GM06990 (cell line): ENCODE results near the gene C17orf75.

Experiments used
- DNase-seq: peaks from one replicate; pipeline ENCODE4 v3.0.0-alpha.2; 2011; ENCODE audit not compliant: insufficient read length; ENCODE audit errors: extremely low read depth
- H3K27me3 ChIP-seq: replicated peaks from 2 replicates; pipeline ENCODE4 v1.6.0; 2011; ENCODE audit warnings: low read length; ENCODE audit not compliant: control insufficient read depth, insufficient read depth
- H3K36me3 ChIP-seq: 2 replicates; pipeline ENCODE4 v1.5.1; 2011; ENCODE audit warnings: low read length; ENCODE audit not compliant: control insufficient read depth, insufficient read depth
- H3K4me3 ChIP-seq: replicated peaks from 2 replicates; pipeline ENCODE4 v1.5.1; 2011; ENCODE audit warnings: low read depth, mild to moderate bottlenecking, control low read depth, low read length
- TF ChIP-seq, protein P1 (sequence below): IDR thresholded peaks from 2 replicates; pipeline ENCODE4 v1.5.1; 2011; ENCODE audit warnings: low read length, control low read depth, mild to moderate bottlenecking, inconsistent platforms; ENCODE audit not compliant: insufficient read depth, poor library complexity, severe bottlenecking

The C17orf75 gene

DNA sequence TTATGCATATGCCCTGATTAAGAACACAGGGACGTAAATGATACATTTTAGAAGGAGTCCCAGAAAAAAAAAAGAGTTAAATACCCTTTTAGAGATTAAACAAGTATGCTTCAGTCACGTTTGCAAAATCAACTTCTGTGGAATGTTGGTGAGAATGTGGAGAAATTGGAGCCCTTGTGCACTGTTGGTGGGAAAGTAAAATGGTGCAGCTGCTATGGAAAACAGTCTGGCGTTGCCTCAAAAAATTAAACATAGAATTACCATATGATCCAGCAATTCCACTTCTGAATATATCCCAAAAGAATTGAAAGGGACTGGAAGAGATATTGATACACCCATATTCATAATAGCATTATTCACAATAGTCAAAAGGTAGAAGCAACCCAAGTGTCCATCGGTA is 49.9 kb downstream of the C17orf75 start:
- DNase-seq: no peak
- TF ChIP-seq, protein P1, sequence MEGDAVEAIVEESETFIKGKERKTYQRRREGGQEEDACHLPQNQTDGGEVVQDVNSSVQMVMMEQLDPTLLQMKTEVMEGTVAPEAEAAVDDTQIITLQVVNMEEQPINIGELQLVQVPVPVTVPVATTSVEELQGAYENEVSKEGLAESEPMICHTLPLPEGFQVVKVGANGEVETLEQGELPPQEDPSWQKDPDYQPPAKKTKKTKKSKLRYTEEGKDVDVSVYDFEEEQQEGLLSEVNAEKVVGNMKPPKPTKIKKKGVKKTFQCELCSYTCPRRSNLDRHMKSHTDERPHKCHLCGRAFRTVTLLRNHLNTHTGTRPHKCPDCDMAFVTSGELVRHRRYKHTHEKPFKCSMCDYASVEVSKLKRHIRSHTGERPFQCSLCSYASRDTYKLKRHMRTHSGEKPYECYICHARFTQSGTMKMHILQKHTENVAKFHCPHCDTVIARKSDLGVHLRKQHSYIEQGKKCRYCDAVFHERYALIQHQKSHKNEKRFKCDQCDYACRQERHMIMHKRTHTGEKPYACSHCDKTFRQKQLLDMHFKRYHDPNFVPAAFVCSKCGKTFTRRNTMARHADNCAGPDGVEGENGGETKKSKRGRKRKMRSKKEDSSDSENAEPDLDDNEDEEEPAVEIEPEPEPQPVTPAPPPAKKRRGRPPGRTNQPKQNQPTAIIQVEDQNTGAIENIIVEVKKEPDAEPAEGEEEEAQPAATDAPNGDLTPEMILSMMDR: no peak
- H3K36me3 ChIP-seq: no peaks in the 10 kb centered on the region
- no peaks in the 10 kb centered on the region for H3K27me3 ChIP-seq
- H3K4me3 ChIP-seq: no peak overlapping the region

DNA sequence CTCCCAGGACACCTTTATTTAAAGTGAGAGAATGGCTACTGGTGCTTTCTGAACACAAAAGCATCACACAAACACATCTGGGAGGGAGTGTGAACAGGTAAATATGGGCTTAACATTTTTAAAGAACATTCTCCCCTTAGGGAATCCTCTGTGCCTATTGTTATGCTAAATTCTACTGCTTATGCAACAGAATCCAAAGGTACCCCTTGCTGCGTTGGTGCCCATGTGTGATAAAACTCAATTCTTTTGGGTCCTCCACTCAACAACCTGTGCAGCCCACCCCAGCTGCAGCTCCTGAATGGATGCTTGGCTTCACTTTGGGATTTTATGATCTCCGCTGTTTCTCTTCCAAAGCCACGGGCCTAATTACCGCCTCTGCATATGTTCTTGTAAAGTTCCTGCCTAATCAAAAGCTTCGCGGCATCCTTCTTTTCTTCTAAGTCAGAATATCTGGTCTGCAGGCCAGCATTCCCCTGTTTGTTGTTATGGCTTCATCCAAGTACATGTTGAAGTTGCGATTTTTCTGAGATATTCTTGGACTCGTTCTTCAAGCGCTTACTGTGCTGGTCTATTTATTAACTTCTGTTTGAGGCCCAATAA is 52.4 kb downstream of the C17orf75 start:
- H3K4me3 ChIP-seq: no peak overlapping the region
- no peaks in the 10 kb centered on the region; the same call in 1 of the 2 replicates for H3K27me3 ChIP-seq
- no peaks in the 10 kb centered on the region for H3K36me3 ChIP-seq
- TF ChIP-seq, protein P1: no peak
- DNase-seq: no peak

DNA sequence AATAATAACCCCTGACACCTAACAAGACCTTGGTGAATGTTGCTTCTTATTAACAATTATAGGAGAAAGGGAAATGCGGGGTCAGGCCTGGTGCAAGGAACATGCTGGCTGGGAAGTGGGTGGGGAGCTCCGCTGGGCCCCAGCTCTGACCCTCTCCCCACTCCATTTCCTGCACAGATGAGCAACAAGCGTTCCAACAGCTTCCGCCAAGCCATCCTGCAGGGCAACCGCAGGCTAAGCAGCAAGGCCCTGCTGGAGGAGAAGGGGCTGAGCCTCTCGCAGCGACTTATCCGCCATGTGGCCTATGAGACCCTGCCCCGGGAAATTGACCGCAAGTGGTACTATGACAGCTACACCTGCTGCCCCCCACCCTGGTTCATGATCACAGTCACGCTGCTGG is 53.4 kb downstream of the C17orf75 start:
- no peak overlapping the region for H3K4me3 ChIP-seq
- DNase-seq: no peak
- no peaks in the 10 kb centered on the region; the same call in 1 of the 2 replicates for H3K27me3 ChIP-seq
- H3K36me3 ChIP-seq: no peaks in the 10 kb centered on the region
- TF ChIP-seq, protein P1: no peak

DNA sequence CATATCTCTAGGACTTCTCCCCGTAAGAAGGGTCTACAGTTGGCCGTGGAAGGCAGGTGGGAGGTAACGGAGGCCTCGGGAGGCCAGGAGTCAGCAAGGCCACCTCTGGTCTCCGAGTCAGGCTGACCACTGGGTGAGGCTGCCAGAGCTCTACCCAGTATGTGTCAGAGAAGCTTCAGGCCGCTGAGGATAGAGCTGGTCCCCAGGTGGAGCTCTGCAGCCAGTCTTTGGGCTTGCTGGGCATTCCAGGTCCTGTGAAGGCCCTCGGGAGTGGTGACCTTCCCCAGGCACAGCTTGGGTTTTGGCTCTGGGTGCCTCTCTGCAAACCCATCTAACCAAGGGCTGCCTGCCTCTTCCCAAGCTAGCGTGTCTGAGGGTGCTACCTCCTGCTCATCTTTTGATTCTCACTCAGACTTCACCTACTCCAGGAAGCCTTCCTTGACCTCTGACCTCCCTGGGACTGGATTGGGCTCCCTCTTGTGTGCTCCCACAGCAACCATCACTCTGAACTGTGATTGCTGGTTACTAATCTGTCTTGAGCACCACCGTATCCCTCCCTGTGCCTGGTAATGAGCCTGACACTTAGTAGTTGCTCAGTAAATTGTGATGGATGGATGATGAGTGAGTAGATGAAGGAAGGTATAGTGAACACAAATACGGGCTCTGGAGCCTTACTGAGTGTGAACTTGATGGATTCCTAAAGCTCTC is 54.0 kb downstream of the C17orf75 start:
- Histone ChIP-seq H3K27me3 (no peaks in the 10 kb centered on the region; the same call in 1 of the 2 replicates), H3K36me3 (no peaks in the 10 kb centered on the region), H3K4me3 (no peak overlapping the region)
- no peak for DNase-seq
- TF ChIP-seq, protein P1: no peak

GRCh38 chr17:32286518-32286900 is 55.5 kb downstream of the C17orf75 start:
- H3K36me3 ChIP-seq: no peaks in the 10 kb centered on the region

More at GRCh38 chr17:32286518-32286900, 55.5 kb downstream of the C17orf75 start:
- Histone ChIP-seq H3K27me3 (no peaks in the 10 kb centered on the region; the same call in none of the 2 replicates), H3K4me3 (no peak overlapping the region)
- DNase-seq: no peak
- TF ChIP-seq, protein P1: no peak
